Vein endothelial cell (primary cell): ENCODE results near the gene SEZ6. TPM values are rescaled to one million over a fixed set of nuclear protein-coding genes. Genes with fewer than 3 reads are reported as not detected.

ENCODE experiments used
- total RNA-seq: library from RNA; depleted of rRNA; stranded (reverse); fragments of >200 nt; gene quantifications from 2 replicates; pipeline ENCODE4 v1.2.3, GENCODE V29; 2012

SEZ6 gene
- total RNA-seq: not detected in 2 replicates

GRCh38 chr17:29005936-29006511, at the start of gene SEZ6:
SEZ6 (minus strand) TSS chr17:29006033; CDS start chr17:29005869, 164 bp downstream.

GRCh38 chr17:29042679-29043538, 37.1 kb upstream of the SEZ6 start, which contains the start of gene PIPOX:
PIPOX (plus strand) TSS chr17:29043141; CDS start chr17:29043226, 85 bp downstream.

GRCh38 chr17:28951428-28951990, 54.3 kb downstream of the SEZ6 start, which contains the start of gene PHF12:
PHF12 (minus strand) TSS chr17:28951518; CDS start chr17:28950960, 558 bp downstream.

Other genes starting within 250 kb of the SEZ6 start
- gene FAM222B, start 163.2 kb downstream of the SEZ6 start, total RNA-seq: 17.3 and 17.7 TPM in 2 replicates
- gene ERAL1, start 151.0 kb downstream of the SEZ6 start, total RNA-seq: 45.0 and 47.4 TPM in 2 replicates
- 92.9 and 102 TPM in 2 replicates for gene FLOT2, start 108.3 kb downstream of the SEZ6 start, total RNA-seq
- gene DHRS13, start 103.0 kb downstream of the SEZ6 start, total RNA-seq: 4.8 and 5.9 TPM in 2 replicates
- gene PHF12, start 54.5 kb downstream of the SEZ6 start, total RNA-seq: 27.4 and 34.3 TPM in 2 replicates
- gene PIPOX, start 37.1 kb upstream of the SEZ6 start, total RNA-seq: 2.8 and 3.3 TPM in 2 replicates
- gene MYO18A, start 174.4 kb upstream of the SEZ6 start, total RNA-seq: 14.7 and 19.9 TPM in 2 replicates
- not detected in 2 replicates for gene CRYBA1, start 240.8 kb upstream of the SEZ6 start, total RNA-seq